ENCODE measurements around the gene FOXS1. TPM values are rescaled to one million over a fixed set of nuclear protein-coding genes. Genes with fewer than 3 reads are reported as not detected.

The FOXS1 gene
- total and polyA plus RNA-seq, 12 donors = 1.4 to 7.5 (median 2.9) TPM

DNA sequence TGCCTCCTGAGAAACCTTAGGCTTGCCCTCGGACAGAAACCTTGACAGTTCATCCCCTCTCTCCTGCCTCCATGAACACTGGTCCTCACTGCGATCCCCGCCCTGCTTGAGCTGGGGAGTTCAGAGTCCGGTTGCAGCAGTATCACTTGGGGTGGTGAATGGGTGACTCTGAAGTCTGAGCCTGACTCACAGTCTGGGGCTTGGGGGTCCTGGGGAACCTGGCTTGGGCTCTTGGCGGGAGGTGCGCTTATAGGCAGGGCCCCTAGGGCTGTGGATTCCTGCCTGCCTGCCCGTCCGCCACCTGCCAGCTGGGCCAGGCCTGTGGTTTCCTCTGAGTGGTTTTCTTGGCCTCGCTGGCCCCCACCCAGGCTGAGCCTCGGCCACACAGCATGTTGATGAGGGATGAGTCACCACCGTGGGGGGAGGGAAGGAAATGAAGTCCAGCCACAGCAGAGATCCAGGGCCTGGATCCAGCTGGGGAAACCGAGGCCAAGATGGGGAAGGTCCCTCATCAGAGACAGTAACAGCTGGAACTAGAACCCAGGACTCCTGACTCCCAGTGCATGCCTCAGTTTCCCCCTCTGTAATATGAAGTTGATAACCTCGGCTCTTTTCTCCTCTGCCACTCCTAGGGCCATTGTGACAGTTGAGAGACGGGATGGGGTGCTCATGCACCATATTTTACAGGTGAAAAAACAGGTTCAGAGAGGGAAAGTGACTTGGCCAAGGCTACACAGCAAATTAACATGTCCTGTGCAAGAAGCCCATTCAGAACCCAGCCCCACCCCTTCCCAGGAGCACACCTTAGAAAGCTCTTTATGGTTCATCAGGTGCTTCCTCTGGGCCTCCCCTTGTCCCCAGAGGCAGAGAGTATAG, 9.2 kb downstream of the FOXS1 start:
- TF ChIP-seq, protein P1, sequence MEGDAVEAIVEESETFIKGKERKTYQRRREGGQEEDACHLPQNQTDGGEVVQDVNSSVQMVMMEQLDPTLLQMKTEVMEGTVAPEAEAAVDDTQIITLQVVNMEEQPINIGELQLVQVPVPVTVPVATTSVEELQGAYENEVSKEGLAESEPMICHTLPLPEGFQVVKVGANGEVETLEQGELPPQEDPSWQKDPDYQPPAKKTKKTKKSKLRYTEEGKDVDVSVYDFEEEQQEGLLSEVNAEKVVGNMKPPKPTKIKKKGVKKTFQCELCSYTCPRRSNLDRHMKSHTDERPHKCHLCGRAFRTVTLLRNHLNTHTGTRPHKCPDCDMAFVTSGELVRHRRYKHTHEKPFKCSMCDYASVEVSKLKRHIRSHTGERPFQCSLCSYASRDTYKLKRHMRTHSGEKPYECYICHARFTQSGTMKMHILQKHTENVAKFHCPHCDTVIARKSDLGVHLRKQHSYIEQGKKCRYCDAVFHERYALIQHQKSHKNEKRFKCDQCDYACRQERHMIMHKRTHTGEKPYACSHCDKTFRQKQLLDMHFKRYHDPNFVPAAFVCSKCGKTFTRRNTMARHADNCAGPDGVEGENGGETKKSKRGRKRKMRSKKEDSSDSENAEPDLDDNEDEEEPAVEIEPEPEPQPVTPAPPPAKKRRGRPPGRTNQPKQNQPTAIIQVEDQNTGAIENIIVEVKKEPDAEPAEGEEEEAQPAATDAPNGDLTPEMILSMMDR (IDR thresholded peaks at IDR 0.05) = no peak
- H3K9me3 ChIP-seq = no peaks in the 10 kb centered on the region
- 43 to 52% methylated on average over 14 of the region's 14 CpGs for WGBS, 2 donors
- intact Hi-C loops (cut with DNase I) = no loop called here
- H3K27ac ChIP-seq = peak overlapping the region in 8 of 10 donors; percentile 3 to 91 (median 68)
- DNase-seq = peak; percentile 77 to 86
- no peaks in the 10 kb centered on the region for H3K36me3 ChIP-seq
- peak; percentile 63 to 87 (median 80) for ATAC-seq
- peaks cover 16 to 79% (median 41%) of the 10 kb centered on the region in 9 donors for H3K4me1 ChIP-seq
- no peak overlapping the region for H3K4me3 ChIP-seq
- H3K27me3 ChIP-seq = peaks cover 0 to 9% (median 0%) of the 10 kb centered on the region in 7 donors

DNA sequence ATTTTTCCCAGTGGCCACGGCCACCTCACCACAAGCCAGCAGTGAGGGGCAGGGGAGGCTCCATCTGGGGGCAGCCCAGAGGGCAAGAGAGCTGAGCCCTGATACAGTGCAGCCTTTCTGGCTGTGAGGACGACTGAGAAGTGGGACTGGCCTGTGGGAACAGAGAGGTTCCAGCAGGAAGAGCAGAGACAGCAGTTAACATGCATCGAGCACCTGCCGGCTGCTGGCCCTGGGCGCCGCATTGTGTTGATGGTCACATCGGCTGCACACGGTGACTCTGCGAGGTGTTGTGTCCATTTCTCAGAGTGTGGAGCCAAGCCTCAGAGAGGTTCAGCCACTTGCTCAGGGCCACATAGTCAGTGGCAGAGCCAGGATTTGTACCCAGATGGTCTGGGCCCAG, 9.8 kb downstream of the FOXS1 start:
- ATAC-seq (no peak), DNase-seq (no peak)
- Histone ChIP-seq H3K4me3 (no peak overlapping the region), H3K9me3 (no peaks in the 10 kb centered on the region), H3K27me3 (peaks cover 0 to 9% (median 0%) of the 10 kb centered on the region in 7 donors), H3K36me3 (no peaks in the 10 kb centered on the region), H3K4me1 (peaks cover 16 to 72% (median 37%) of the 10 kb centered on the region in 9 donors), H3K27ac (peak overlapping the region in 7 of 10 donors; percentile 3 to 91 (median 70))
- TF ChIP-seq, protein P1 (IDR thresholded peaks at IDR 0.05) = no peak
- intact Hi-C loops (cut with DNase I) = no loop called here
- WGBS, 2 donors = 83 to 87% methylated on average over 9 of the region's 9 CpGs

DNA sequence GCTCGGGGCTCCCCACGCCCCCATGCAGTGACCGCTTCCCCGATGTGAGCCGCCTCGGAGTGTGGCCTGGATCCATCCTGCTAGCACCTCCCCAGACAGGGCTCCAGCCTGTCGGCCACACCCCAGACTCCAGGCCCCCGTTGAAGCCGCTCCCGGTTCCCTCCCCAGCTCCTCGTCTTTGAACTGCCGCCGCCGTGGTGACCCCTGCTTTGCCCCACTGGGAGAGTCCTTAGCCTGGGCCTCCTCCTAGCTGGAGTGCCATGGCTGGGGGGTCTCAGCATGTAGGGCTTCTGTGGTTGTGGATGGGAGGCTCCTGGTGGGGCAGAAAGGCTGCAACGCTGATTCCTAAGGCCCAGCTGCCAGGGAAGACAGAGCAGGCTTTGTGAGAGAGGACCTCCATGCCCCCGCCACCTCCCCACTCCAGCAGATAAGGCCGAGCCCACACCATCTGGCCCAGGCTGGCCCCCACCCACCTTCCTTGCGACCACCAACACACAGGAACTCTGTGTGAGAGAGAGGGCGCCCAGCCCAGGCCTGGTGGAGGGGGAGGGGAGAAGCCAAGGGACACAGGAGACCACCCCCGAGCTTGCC, 11.4 kb downstream of the FOXS1 start:
- Histone ChIP-seq H3K27me3 (peaks cover 0 to 9% (median 0%) of the 10 kb centered on the region in 7 donors), H3K4me1 (peaks cover 16 to 58% (median 37%) of the 10 kb centered on the region in 9 donors), H3K9me3 (no peaks in the 10 kb centered on the region), H3K4me3 (no peak overlapping the region), H3K27ac (peak overlapping the region in 6 of 10 donors; percentile 10 to 91 (median 67)), H3K36me3 (no peaks in the 10 kb centered on the region)
- TF ChIP-seq, protein P1 (IDR thresholded peaks at IDR 0.05) = no peak
- intact Hi-C loops (cut with DNase I) = no loop called here
- WGBS, 2 donors = 71 to 76% methylated on average over 20 of the region's 20 CpGs
- DNase-seq (no peak), ATAC-seq (peak in 2 of 8 donors; percentile 20)

DNA sequence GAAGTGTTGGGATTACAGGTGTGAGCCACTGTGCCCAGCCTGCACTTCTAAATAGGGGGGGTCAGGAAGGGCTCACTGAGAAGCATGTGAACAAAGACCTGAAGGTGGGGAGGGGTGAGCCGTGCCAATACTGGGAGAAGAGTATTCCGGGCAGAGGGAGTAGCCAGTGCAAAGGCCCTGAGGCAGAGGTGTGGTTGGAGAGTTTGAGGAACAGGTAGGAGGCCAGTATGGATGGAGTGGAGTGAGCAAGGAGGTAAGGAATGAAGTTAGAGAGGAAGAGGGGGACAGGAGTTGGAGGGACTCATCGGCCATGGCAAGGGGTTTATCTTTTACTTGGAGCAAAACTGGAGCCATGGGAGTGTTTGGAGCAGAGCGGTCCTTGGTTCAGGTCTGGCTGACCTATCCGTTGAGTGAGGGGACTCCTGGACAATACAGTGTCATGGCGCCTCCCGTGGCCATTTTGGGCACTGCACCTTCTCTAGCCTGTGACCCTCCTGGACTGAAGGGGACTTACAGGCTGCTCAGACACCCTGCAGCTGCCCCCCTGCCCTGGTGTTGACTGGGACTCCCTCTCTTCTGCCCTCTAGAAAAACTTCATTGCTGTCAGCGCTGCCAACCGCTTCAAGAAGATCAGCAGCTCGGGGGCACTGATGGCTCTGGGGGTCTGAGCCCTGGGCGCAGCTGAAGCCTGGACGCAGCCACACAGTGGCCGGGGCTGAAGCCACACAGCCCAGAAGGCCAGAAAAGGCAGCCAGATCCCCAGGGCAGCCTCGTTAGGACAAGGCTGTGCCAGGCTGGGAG, 12.1 kb downstream of the FOXS1 start:
- H3K4me1 ChIP-seq = peaks cover 16 to 51% (median 35%) of the 10 kb centered on the region in 9 donors
- ATAC-seq (peak in 7 of 8 donors; percentile 23 to 38 (median 34)), DNase-seq (peak; percentile 69 to 70)
- intact Hi-C loops (cut with DNase I) = no loop called here
- 61 to 63% methylated on average over 14 of the region's 14 CpGs for WGBS, 2 donors
- TF ChIP-seq, protein P1 (IDR thresholded peaks at IDR 0.05) = peak; percentile 61 to 90 (median 82)
- peaks cover 0 to 5% (median 0%) of the 10 kb centered on the region in 7 donors for H3K27me3 ChIP-seq
- no peaks in the 10 kb centered on the region for H3K9me3 ChIP-seq
- H3K4me3 ChIP-seq = no peak overlapping the region
- H3K36me3 ChIP-seq = no peaks in the 10 kb centered on the region
- peak overlapping the region in 6 of 10 donors; percentile 10 to 91 (median 67) for H3K27ac ChIP-seq
